Rectal smooth muscle tissue (tissue), 1 donor: Measurements from ENCODE around the gene CIAO3.
"Not testable (repeated sequence)": the region's sequence is repeated elsewhere in the genome, so short reads cannot be mapped to it uniquely, and the experiment has no call there.

ENCODE experiments used
- H3K27ac ChIP-seq: one replicate; pipeline ENCODE4 v1.7.0; 2013; ENCODE audit warnings: low read depth, low read length, inconsistent platforms
- H3K27me3 ChIP-seq: one replicate; pipeline ENCODE4 v1.7.0; 2013; ENCODE audit warnings: low read length; ENCODE audit not compliant: control insufficient read depth, insufficient read depth
- H3K36me3 ChIP-seq: one replicate; pipeline ENCODE4 v1.7.0; 2013; ENCODE audit warnings: low read length; ENCODE audit not compliant: control insufficient read depth, insufficient read depth
- H3K4me1 ChIP-seq: one replicate; pipeline ENCODE4 v1.7.0; 2013; ENCODE audit warnings: low read length; ENCODE audit not compliant: control insufficient read depth, insufficient read depth
- H3K4me3 ChIP-seq: one replicate; pipeline ENCODE4 v1.7.0; 2013; ENCODE audit warnings: low read length
- H3K9ac ChIP-seq: one replicate; pipeline ENCODE4 v1.7.0; 2013; ENCODE audit warnings: low read length

Gene CIAO3

GRCh38 chr16:720447-720989, 20.3 kb downstream of the CIAO3 start:
- peaks cover 13% of the 10 kb centered on the region for H3K27me3 ChIP-seq
- H3K9ac ChIP-seq, result peak overlapping the region; percentile 70
- peak overlapping the region; percentile 92 for H3K4me3 ChIP-seq
- H3K36me3 ChIP-seq, result no peaks in the 10 kb centered on the region
- H3K27ac ChIP-seq, result peak overlapping the region; percentile 87
- peaks cover 15% of the 10 kb centered on the region for H3K4me1 ChIP-seq

GRCh38 chr16:719815-720446, 20.9 kb downstream of the CIAO3 start:
- H3K9ac ChIP-seq, result peak overlapping the region; percentile 70
- H3K27ac ChIP-seq, result peak overlapping the region; percentile 87
- peaks cover 10% of the 10 kb centered on the region for H3K27me3 ChIP-seq
- no peaks in the 10 kb centered on the region for H3K36me3 ChIP-seq
- peaks cover 15% of the 10 kb centered on the region for H3K4me1 ChIP-seq
- H3K4me3 ChIP-seq, result peak overlapping the region; percentile 92

GRCh38 chr16:718922-719321, 21.9 kb downstream of the CIAO3 start:
- Histone ChIP-seq H3K36me3 (no peaks in the 10 kb centered on the region), H3K27ac (no peak overlapping the region), H3K4me3 (no peak overlapping the region), H3K27me3 (peaks cover 10% of the 10 kb centered on the region), H3K9ac (no peak overlapping the region), H3K4me1 (peaks cover 15% of the 10 kb centered on the region)

- no peak overlapping the region for H3K9ac ChIP-seq
- H3K27ac ChIP-seq, result no peak overlapping the region
- H3K4me1 ChIP-seq, result peaks cover 15% of the 10 kb centered on the region
These were observed 22.4 kb downstream of the CIAO3 start for GRCh38 chr16:718389-718788.

GRCh38 chr16:717450-718245, 23.1 kb downstream of the CIAO3 start:
- peaks cover 15% of the 10 kb centered on the region for H3K4me1 ChIP-seq
- H3K9ac ChIP-seq, result no peak overlapping the region

More at GRCh38 chr16:718389-718788, 22.4 kb downstream of the CIAO3 start:
- no peaks in the 10 kb centered on the region for H3K36me3 ChIP-seq
- H3K27me3 ChIP-seq, result peaks cover 10% of the 10 kb centered on the region
- no peak overlapping the region for H3K4me3 ChIP-seq

GRCh38 chr16:716768-717325, 23.9 kb downstream of the CIAO3 start:
- peaks cover 10% of the 10 kb centered on the region for H3K27me3 ChIP-seq
- H3K9ac ChIP-seq, result no peak overlapping the region
- no peak overlapping the region for H3K4me3 ChIP-seq
- H3K4me1 ChIP-seq, result peaks cover 15% of the 10 kb centered on the region
- no peak overlapping the region for H3K27ac ChIP-seq
- no peaks in the 10 kb centered on the region for H3K36me3 ChIP-seq

More at GRCh38 chr16:717450-718245, 23.1 kb downstream of the CIAO3 start:
- no peak overlapping the region for H3K4me3 ChIP-seq
- no peak overlapping the region for H3K27ac ChIP-seq
- H3K27me3 ChIP-seq, result peaks cover 10% of the 10 kb centered on the region
- H3K36me3 ChIP-seq, result no peaks in the 10 kb centered on the region

- Histone ChIP-seq H3K36me3 (no peaks in the 10 kb centered on the region), H3K27me3 (peaks cover 14% of the 10 kb centered on the region), H3K4me3 (peak overlapping the region; percentile 67), H3K9ac (no peak overlapping the region), H3K4me1 (peaks cover 15% of the 10 kb centered on the region), H3K27ac (no peak overlapping the region)
These were observed 24.6 kb downstream of the CIAO3 start for GRCh38 chr16:716200-716568.

GRCh38 chr16:715477-716199, 25.2 kb downstream of the CIAO3 start:
- H3K4me3 ChIP-seq, result peak overlapping the region; percentile 67
- peaks cover 19% of the 10 kb centered on the region for H3K27me3 ChIP-seq
- H3K36me3 ChIP-seq, result no peaks in the 10 kb centered on the region
- H3K9ac ChIP-seq, result peak overlapping the region; percentile 21
- H3K4me1 ChIP-seq, result peaks cover 15% of the 10 kb centered on the region
- H3K27ac ChIP-seq, result no peak overlapping the region

- Histone ChIP-seq H3K27me3 (peaks cover 27% of the 10 kb centered on the region), H3K4me1 (peaks cover 9% of the 10 kb centered on the region), H3K9ac (peak within 1 kb of the TSS; percentile 21), H3K36me3 (no peaks in the 10 kb centered on the region), H3K4me3 (peak within 1 kb of the TSS; percentile 67), H3K27ac (no peak within 1 kb of the TSS)
These were observed 26.0 kb downstream of the CIAO3 start, which contains the start of gene METRN for GRCh38 chr16:714558-715476. TSS of gene METRN (plus strand) at chr16:715118. CDS start at chr16:715290, 172 bp downstream.

GRCh38 chr16:714079-714478, 26.7 kb downstream of the CIAO3 start:
- H3K9ac ChIP-seq, result no peak overlapping the region
- peaks cover 28% of the 10 kb centered on the region for H3K27me3 ChIP-seq
- H3K4me3 ChIP-seq, result no peak overlapping the region
- no peak overlapping the region for H3K27ac ChIP-seq
- peaks cover 7% of the 10 kb centered on the region for H3K4me1 ChIP-seq
- no peaks in the 10 kb centered on the region for H3K36me3 ChIP-seq

GRCh38 chr16:712740-713250, 28.0 kb downstream of the CIAO3 start:
- peaks cover 38% of the 10 kb centered on the region for H3K27me3 ChIP-seq
- not testable (repeated sequence) for H3K27ac ChIP-seq, H3K4me3 ChIP-seq, H3K9ac ChIP-seq, H3K36me3 ChIP-seq, H3K4me1 ChIP-seq
